ENCODE measurements around the gene HNRNPLL.

GRCh38 chr2:38549851-38550250 lies 52.9 kb downstream of the HNRNPLL start:
- no peak for TF ChIP-seq CTCF (conservative IDR thresholded peaks at IDR 0.05; ENCODE audit: low read depth in 2 of 2)
- no peak for TF ChIP-seq ETS1 (IDR thresholded peaks at IDR 0.05)
- no peak for TF ChIP-seq POLR2AphosphoS5 (IDR thresholded peaks at IDR 0.05; ENCODE audit: low read depth)
- no peak for TF ChIP-seq REST (IDR thresholded peaks at IDR 0.05; ENCODE audit: unreplicated experiment)
- TF ChIP-seq STAT1 (IDR thresholded peaks at IDR 0.05; ENCODE audit: unreplicated experiment): no peak
- TF ChIP-seq ZNF331 (CRISPR knock-in tag; IDR thresholded peaks at IDR 0.05; ENCODE audit: low read depth): no peak
- no peak for TF ChIP-seq EZH2phosphoT487 (IDR thresholded peaks at IDR 0.05; ENCODE audit: unreplicated experiment)
- TF ChIP-seq EZH2 (IDR thresholded peaks at IDR 0.05; ENCODE audit: low read depth, unreplicated experiment): no peak
